HG02678 (cell line): ENCODE results near the gene C6orf141.
A peak's percentile ranks its signal among the peaks of the same experiment; 100 is the strongest.

Experiments
- ATAC-seq: cut with Tn5 transposase; IDR thresholded peaks from one replicate; pipeline ENCODE4 v1.9.1; 2021; ENCODE audit warnings: mild to moderate bottlenecking, moderate library complexity; ENCODE audit not compliant: unreplicated experiment

C6orf141 gene

GRCh38 chr6:49535795-49536194 lies 14.7 kb upstream of the C6orf141 start:
- no peak for ATAC-seq

- ATAC-seq = no peak
Observed at GRCh38 chr6:49539102-49539501, 11.4 kb upstream of the C6orf141 start.

- no peak for ATAC-seq
Observed at GRCh38 chr6:49540614-49541013, 9.9 kb upstream of the C6orf141 start.

GRCh38 chr6:49541210-49541724 lies 9.2 kb upstream of the C6orf141 start:
- no peak for ATAC-seq

- no peak for ATAC-seq
Observed at GRCh38 chr6:49541936-49542335, 8.5 kb upstream of the C6orf141 start.

- ATAC-seq = no peak
Observed at GRCh38 chr6:49543087-49543858, 7.2 kb upstream of the C6orf141 start.

GRCh38 chr6:49546331-49546730 lies 4.1 kb upstream of the C6orf141 start:
- no peak for ATAC-seq

GRCh38 chr6:49548613-49549304 lies 1.7 kb upstream of the C6orf141 start:
- no peak for ATAC-seq

- no peak for ATAC-seq
Observed at GRCh38 chr6:49549691-49550491, 577 bp upstream of the C6orf141 start.

- peak; percentile 42 for ATAC-seq
Observed at GRCh38 chr6:49551078-49551865, 804 bp downstream of the C6orf141 start.

- ATAC-seq = peak; percentile 46
Observed at GRCh38 chr6:49551866-49552129, 1.3 kb downstream of the C6orf141 start.

GRCh38 chr6:49552596-49552995 lies 2.1 kb downstream of the C6orf141 start:
- ATAC-seq = no peak

- ATAC-seq = no peak
Observed at GRCh38 chr6:49553384-49553783, 2.9 kb downstream of the C6orf141 start.

GRCh38 chr6:49555951-49556350 lies 5.5 kb downstream of the C6orf141 start:
- no peak for ATAC-seq

- no peak for ATAC-seq
Observed at GRCh38 chr6:49556429-49556837, 6.0 kb downstream of the C6orf141 start.

- ATAC-seq = no peak
Observed at GRCh38 chr6:49557177-49557576, 6.7 kb downstream of the C6orf141 start.

- ATAC-seq = no peak
Observed at GRCh38 chr6:49558238-49558637, 7.8 kb downstream of the C6orf141 start.

GRCh38 chr6:49563006-49563886 lies 12.8 kb downstream of the C6orf141 start:
- no peak for ATAC-seq

GRCh38 chr6:49564552-49564951 lies 14.1 kb downstream of the C6orf141 start:
- no peak for ATAC-seq

- no peak for ATAC-seq
Observed at GRCh38 chr6:49565261-49565660, 14.8 kb downstream of the C6orf141 start.
